BJ (cell line): Measurements from ENCODE around the gene BANP. TPM values are rescaled to one million over a fixed set of nuclear protein-coding genes. Genes with fewer than 3 reads are reported as not detected.

ENCODE experiments used
- CTCF ChIA-PET: fragments of 350-600 bp; formaldehyde crosslinking; extraction: SDS; loops from one replicate; lab custom pipeline; 2021; ENCODE audit warnings: antibody characterized with exemption, inconsistent platforms; lab: Yijun Ruan, JAX
- POLR2A ChIA-PET: fragments of 300-600 bp; sonication (Branson Sonifier 250); formaldehyde crosslinking; extraction: SDS; loops from one replicate; lab custom pipeline; 2021; ENCODE audit warnings: antibody characterized with exemption; lab: Charles Lee
- DNase-seq: peaks from one replicate; pipeline ENCODE4 v3.0.0-alpha.2; 2011; ENCODE audit warnings: low read depth
- H3K27me3 ChIP-seq: 2 replicates; pipeline ENCODE4 v1.6.0; 2011; ENCODE audit warnings: low read length; ENCODE audit not compliant: control insufficient read depth, insufficient read depth
- H3K36me3 ChIP-seq: 2 replicates; pipeline ENCODE4 v1.5.1; 2011; ENCODE audit warnings: low read length; ENCODE audit not compliant: control insufficient read depth, insufficient read depth
- H3K4me3 ChIP-seq: 2 replicates; pipeline ENCODE4 v1.5.1; 2011; ENCODE audit warnings: low read depth, mild to moderate bottlenecking, control low read depth, low read length
- CTCF ChIP-seq: IDR thresholded peaks from 2 replicates; pipeline ENCODE4 v1.5.1; 2011; ENCODE audit warnings: low read depth, mild to moderate bottlenecking, control low read depth, inconsistent platforms, low read length, moderate library complexity; ENCODE audit not compliant: insufficient read depth
- polyA plus RNA-seq: library from polyadenylated mRNA; depleted of rRNA; stranded (reverse); fragments of >200 nt; gene quantifications from 2 replicates; pipeline ENCODE4 v1.2.3, GENCODE V29; 2011

BANP gene
- polyA plus RNA-seq, 1 experiment = 16.5 TPM

- Histone ChIP-seq H3K36me3 (peaks cover 3% of the 10 kb centered on the region), H3K4me3 (no peak overlapping the region), H3K27me3 (no peaks in the 10 kb centered on the region)
- DNase-seq = no peak
- CTCF ChIA-PET = no interaction called here
- POLR2A ChIA-PET = no interaction called here
- no peak for TF ChIP-seq CTCF
Observed at GRCh38 chr16:87954361-87954760, 3.1 kb downstream of the BANP start.

- TF ChIP-seq CTCF = no peak
- ChIA-PET CTCF (no interaction called here), POLR2A (no interaction called here)
- no peak for DNase-seq
- Histone ChIP-seq H3K4me3 (no peak overlapping the region), H3K27me3 (no peaks in the 10 kb centered on the region), H3K36me3 (peaks cover 3% of the 10 kb centered on the region)
Observed at GRCh38 chr16:87954826-87955225, 3.6 kb downstream of the BANP start.

DNA sequence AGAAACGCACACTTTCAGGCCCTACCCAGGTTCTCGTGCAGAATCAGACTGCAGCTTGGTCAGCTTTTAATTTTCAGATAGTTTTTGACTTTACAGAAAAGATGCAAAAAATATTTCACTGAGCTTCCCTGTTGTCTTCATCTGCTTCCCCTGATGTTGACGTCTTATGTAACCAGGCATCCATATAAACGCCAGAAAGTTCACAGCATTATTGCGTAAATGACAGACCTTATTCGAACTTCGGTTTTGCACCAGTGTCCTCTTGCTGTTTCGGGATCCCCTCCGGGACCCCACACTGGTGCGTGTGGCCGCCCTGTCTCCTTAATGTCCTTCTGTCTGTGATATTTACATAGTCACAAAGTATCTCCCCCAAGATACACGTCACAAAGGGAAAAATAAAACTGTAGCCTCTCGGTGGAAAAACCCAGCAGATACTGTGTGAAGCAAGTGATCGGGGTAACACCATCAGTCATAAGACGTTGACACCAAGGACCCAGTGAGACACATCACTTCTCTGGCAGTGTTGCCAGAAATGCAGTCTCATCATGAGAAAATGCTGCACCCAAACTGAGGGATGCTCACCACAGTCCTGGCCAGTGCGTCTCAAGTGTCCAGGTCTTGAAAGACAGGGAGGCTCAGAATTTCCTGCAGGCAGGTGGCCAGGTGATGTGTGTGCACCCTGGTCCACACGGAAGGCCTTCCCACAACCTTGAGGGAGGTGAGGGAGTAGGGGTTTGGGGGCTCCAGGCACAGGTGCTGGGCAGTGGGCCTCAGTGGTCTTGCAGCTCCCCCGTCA is 4.3 kb downstream of the BANP start:
- POLR2A ChIA-PET = no interaction called here
- CTCF ChIA-PET = interaction anchor here (1.5 kb wide), 1 partner anchor 10 kb away, joined by 4 read pairs; no protein-coding TSS in a partner anchor
- no peak for DNase-seq
- Histone ChIP-seq H3K4me3 (no peak overlapping the region), H3K36me3 (peaks cover 3% of the 10 kb centered on the region), H3K27me3 (no peaks in the 10 kb centered on the region)
- no peak for TF ChIP-seq CTCF

DNA sequence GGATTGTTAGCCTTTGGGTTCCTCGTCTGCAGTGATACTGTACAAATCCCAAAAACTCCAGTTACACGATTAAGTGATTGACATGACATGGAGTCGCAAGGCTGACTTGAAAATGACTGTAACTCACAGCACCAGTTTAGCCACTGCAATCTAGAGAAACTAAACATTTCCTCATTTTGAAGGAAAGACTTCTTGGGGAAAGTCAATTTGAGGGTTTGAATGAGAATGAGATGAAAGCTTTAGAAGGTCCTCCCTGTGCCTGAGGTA is 4.8 kb downstream of the BANP start:
- Histone ChIP-seq H3K27me3 (no peaks in the 10 kb centered on the region), H3K4me3 (no peak overlapping the region), H3K36me3 (peaks cover 3% of the 10 kb centered on the region)
- ChIA-PET POLR2A (no interaction called here), CTCF (interaction anchor here (1.5 to 1.6 kb wide), 2 partner anchors 9 to 107 kb away, joined by 4 to 5 read pairs; no protein-coding TSS in a partner anchor)
- no peak for TF ChIP-seq CTCF
- DNase-seq = no peak

DNA sequence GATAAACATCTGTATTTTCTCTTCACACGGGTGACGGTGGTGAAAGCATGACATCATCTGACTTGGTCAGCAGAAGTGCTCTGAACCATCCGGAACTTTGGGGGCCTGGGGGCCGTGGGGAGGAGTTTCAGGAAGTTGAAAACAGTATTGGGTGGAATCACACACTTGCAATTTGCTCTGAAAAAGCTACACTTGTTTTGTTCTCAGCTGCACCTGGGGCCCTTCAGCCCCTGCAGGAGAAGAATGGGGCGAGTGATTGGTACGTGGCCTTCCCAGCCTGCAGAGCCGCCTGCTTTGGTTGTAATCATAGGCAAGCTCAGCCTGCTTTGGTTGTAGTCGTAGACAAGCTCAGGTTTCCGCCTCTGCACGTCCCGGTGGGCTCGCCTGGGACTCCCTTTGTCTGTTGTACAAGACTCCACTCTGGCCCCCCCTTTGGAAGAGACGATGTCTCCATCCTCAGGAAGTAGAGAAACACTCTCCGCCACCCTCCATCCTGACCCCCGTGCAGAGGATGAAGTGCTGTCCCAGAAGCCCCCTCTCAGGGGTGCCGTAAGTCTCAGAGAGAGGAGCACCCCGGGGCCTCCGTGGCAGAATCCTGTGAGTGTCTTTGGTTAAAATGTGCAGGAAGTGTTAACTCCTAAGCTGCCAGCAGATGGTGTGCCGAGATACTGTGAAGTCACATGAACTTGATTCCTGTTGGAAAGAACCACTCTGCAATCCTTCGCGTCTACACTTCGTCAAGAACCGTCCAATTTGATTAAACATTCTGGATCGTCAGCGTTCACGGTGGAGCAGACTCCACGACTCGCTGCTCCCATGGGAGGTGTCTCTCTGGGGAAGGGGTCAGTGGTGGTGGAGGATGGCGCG is 5.4 kb downstream of the BANP start:
- TF ChIP-seq CTCF = peak; percentile 37
- no peak for DNase-seq
- Histone ChIP-seq H3K4me3 (no peak overlapping the region), H3K36me3 (peaks cover 3% of the 10 kb centered on the region), H3K27me3 (no peaks in the 10 kb centered on the region)
- POLR2A ChIA-PET = no interaction called here
- CTCF ChIA-PET = interaction anchor here (1.4 to 1.6 kb wide), 4 partner anchors 9 to 604 kb away, joined by 3 to 5 read pairs (median 4); no protein-coding TSS in a partner anchor
